Measurements from ENCODE around the gene TNKS1BP1. TPM values are rescaled to one million over a fixed set of nuclear protein-coding genes. Genes with fewer than 3 reads are reported as not detected.

The TNKS1BP1 gene
- total and polyA plus RNA-seq, 4 donors: 28.3 to 67.1 (median 47.0) TPM

DNA sequence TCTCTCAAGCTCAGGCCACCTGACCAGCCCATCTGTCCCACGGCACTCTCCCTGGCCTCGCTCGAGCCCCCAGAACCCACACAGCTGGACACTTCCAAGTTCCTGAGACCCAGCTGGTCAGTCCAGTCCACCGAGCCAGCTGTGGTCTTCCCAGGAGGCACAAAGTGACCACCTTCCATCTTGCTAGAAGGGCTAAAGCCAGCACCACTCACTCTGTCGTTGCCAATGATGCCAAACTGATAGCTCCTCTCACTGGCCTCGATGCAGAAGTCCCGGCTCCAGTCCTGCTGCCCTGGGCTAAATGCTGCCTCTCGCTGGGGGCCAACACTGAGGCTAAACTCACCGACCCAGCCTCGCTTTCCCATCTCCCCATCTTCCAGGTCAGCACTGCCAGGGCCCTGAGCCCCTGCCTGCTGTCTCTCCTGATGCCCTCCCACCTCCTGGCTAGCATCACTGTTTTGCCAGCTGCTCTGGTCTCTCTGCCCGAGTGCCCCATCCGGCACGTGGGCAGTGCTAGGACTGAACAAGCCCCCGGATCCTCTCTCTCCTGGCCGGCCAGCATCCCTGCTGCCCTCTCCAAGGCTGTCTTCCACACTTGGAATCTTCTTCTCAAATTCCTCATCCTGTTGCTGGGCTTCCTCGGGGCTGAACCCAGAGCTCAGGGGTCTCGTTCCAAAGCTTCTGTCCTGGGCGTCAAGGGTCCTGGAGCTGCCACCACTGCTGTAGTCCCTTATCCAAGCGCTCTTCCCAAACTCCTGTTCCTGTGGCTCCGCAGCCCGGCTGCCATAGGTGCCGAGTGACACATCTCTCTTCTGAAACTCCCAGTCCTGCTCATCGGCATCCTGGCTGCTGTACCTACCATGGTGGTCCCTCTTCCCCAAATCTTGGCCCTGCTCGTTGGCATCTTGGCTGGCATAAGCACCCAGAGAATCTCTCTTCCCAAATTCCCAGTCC is 15.4 kb downstream of the TNKS1BP1 start:
- TF ChIP-seq TAF1 (conservative IDR thresholded peaks at IDR 0.05): no peak
- Histone ChIP-seq H3K4me3 (ENCODE audit: low read depth in 1 of 3, low read length in 3 of 3) (no peak overlapping the region), H3K36me3 (ENCODE audit: control insufficient read depth in 4 of 4, insufficient read depth in 3 of 4, low read depth in 1 of 4, low read length in 3 of 4) (peaks cover 3 to 9% (median 5%) of the 10 kb centered on the region in 4 donors)

DNA sequence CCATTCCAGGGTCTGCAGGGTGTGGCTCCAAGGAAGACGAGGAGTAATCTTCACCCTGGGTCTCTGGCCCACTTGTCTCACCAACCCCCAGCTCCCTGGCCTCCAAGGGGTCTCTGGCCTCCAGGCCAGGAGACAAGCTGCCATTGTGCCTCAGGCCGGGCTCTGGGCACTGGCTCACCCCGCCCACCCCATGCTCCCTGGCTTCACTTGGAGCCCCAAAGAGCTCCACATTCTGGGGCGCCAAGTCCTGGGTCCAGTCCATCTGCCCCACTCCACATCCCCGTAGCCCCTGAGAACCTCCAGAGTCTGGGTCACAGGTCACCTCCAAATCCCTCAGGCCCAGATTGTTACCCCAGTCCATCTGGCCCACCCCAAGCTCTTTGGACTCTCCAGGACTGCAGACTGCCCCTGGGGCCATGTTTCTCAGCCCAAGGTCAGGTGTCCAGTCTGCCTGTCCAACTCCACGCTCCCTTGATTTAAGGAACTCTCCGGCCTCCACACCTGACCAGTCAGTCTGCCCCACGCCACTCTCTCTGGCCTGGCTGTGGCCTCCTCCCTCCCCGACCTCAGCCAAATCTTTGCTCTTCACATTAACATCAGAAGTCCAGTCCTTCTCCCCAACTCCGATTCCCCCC is 16.2 kb downstream of the TNKS1BP1 start:
- 94% methylated on average over 10 of the region's 10 CpGs for WGBS
- no peak for TF ChIP-seq SP1 (IDR thresholded peaks at IDR 0.05)
- TF ChIP-seq HNF4A (conservative IDR thresholded peaks at IDR 0.05): peak; percentile 16 to 22
- Histone ChIP-seq H3K36me3 (ENCODE audit: control insufficient read depth in 4 of 4, insufficient read depth in 3 of 4, low read depth in 1 of 4, low read length in 3 of 4) (peaks cover 1 to 6% (median 3%) of the 10 kb centered on the region in 4 donors), H3K4me1 (ENCODE audit: control insufficient read depth in 4 of 4, insufficient read depth in 4 of 4, low read length in 3 of 4) (peaks cover 41 to 79% (median 66%) of the 10 kb centered on the region in 4 donors), H3K9ac (ENCODE audit: low read depth in 1 of 2, low read length in 2 of 2) (no peak overlapping the region), H3K9me3 (ENCODE audit: control insufficient read depth in 4 of 4, low read length in 3 of 4) (no peaks in the 10 kb centered on the region), H3K27me3 (ENCODE audit: control insufficient read depth in 4 of 4, insufficient read depth in 4 of 4, low read length in 3 of 4) (no peaks in the 10 kb centered on the region), H3K4me3 (ENCODE audit: low read depth in 1 of 3, low read length in 3 of 3) (no peak overlapping the region), H3K27ac (ENCODE audit: low read depth in 1 of 2, low read length in 2 of 2) (peak overlapping the region; percentile 92 to 93)
- no peak for DNase-seq (ENCODE audit: low spot score)

More for the DNA sequence above, 15.4 kb downstream of the TNKS1BP1 start:
- Histone ChIP-seq H3K4me1 (ENCODE audit: control insufficient read depth in 4 of 4, insufficient read depth in 4 of 4, low read length in 3 of 4) (peaks cover 41 to 86% (median 71%) of the 10 kb centered on the region in 4 donors), H3K9me3 (ENCODE audit: control insufficient read depth in 4 of 4, low read length in 3 of 4) (no peaks in the 10 kb centered on the region), H3K9ac (ENCODE audit: low read depth in 1 of 2, low read length in 2 of 2) (peak overlapping the region in 1 of 2 donors; percentile 20), H3K27ac (ENCODE audit: low read depth in 1 of 2, low read length in 2 of 2) (peak overlapping the region; percentile 92 to 93), H3K27me3 (ENCODE audit: control insufficient read depth in 4 of 4, insufficient read depth in 4 of 4, low read length in 3 of 4) (no peaks in the 10 kb centered on the region)
- DNase-seq (ENCODE audit: low spot score): no peak
- WGBS: 91% methylated on average over 24 of the region's 24 CpGs

DNA sequence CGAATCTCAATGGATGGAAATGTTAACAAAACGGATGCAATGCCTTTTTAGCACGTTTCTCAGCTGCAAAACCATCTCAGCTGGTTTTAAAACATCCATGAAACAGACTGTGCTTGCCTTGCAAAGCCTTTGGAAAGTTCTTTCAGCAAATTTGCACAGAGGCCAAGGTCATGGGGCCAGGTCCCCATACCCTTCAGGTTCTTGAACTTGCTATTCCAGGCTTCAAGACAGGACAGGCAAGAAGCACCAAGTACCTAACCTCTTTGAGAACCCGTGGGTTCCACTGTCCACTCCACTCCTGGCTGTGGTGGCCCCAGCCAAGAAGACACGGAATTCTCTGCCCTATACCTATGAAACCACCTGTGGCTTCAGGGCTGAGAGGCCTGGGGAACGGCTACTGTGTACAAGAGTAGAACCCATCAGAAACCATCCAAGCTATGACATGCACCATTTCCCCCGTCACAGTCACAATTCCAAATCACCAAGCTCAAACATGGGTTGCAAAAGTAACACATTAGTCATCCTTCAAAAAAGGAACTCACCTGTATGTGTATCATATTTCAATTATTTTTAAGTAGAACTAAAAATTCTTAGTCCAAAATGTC is 17.0 kb downstream of the TNKS1BP1 start:
- no peak overlapping the region for H3K9ac ChIP-seq (ENCODE audit: low read depth in 1 of 2, low read length in 2 of 2)
- peak overlapping the region; percentile 92 to 93 for H3K27ac ChIP-seq (ENCODE audit: low read depth in 1 of 2, low read length in 2 of 2)
- peaks cover 0 to 9% (median 4%) of the 10 kb centered on the region in 4 donors for H3K36me3 ChIP-seq (ENCODE audit: control insufficient read depth in 4 of 4, insufficient read depth in 3 of 4, low read depth in 1 of 4, low read length in 3 of 4)

DNA sequence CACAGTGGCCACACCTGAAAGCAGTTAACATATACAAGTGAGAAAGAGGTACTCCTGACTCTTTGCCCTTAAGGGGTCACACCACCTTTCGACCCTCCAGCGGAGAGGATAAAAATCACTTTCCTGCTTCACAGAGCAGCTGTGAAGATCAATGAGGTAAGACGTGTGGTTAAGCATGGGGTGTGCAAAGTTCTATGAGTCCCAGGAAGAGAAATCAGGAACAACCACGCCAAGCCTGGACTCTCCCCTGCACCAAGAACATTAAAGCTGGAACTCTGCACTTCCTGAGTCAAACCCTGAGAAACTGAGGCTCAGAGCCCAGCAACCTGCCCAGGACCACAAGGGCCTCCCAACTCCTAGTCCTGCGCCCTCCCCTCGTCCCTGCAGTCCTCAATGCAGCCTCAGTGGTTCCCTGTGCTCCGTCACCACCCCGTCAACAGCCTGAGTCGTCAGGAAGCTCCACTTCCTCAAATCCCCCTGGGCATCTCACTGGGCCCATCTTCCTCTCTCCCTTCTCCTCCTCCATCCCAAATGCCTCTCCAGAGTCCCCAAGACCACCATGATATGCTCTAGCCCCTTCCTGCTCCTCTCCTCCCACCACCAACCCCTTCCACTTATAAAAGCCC is 17.7 kb downstream of the TNKS1BP1 start:
- H3K27ac ChIP-seq (ENCODE audit: low read depth in 1 of 2, low read length in 2 of 2): peak overlapping the region; percentile 92 to 93
- peak overlapping the region in 1 of 3 donors; percentile 12 for H3K4me3 ChIP-seq (ENCODE audit: low read depth in 1 of 3, low read length in 3 of 3)
- TF ChIP-seq, protein P1, sequence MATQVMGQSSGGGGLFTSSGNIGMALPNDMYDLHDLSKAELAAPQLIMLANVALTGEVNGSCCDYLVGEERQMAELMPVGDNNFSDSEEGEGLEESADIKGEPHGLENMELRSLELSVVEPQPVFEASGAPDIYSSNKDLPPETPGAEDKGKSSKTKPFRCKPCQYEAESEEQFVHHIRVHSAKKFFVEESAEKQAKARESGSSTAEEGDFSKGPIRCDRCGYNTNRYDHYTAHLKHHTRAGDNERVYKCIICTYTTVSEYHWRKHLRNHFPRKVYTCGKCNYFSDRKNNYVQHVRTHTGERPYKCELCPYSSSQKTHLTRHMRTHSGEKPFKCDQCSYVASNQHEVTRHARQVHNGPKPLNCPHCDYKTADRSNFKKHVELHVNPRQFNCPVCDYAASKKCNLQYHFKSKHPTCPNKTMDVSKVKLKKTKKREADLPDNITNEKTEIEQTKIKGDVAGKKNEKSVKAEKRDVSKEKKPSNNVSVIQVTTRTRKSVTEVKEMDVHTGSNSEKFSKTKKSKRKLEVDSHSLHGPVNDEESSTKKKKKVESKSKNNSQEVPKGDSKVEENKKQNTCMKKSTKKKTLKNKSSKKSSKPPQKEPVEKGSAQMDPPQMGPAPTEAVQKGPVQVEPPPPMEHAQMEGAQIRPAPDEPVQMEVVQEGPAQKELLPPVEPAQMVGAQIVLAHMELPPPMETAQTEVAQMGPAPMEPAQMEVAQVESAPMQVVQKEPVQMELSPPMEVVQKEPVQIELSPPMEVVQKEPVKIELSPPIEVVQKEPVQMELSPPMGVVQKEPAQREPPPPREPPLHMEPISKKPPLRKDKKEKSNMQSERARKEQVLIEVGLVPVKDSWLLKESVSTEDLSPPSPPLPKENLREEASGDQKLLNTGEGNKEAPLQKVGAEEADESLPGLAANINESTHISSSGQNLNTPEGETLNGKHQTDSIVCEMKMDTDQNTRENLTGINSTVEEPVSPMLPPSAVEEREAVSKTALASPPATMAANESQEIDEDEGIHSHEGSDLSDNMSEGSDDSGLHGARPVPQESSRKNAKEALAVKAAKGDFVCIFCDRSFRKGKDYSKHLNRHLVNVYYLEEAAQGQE (IDR thresholded peaks at IDR 0.05): no peak
- TF ChIP-seq, protein P2, sequence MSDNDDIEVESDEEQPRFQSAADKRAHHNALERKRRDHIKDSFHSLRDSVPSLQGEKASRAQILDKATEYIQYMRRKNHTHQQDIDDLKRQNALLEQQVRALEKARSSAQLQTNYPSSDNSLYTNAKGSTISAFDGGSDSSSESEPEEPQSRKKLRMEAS (IDR thresholded peaks at IDR 0.05): no peak
- no peak for TF ChIP-seq GABPA (IDR thresholded peaks at IDR 0.05 in 1 of 2, conservative IDR thresholded peaks at IDR 0.05 in 1 of 2)
- no peak for TF ChIP-seq FOXA1 (IDR thresholded peaks at IDR 0.05)
- TF ChIP-seq, protein P3, sequence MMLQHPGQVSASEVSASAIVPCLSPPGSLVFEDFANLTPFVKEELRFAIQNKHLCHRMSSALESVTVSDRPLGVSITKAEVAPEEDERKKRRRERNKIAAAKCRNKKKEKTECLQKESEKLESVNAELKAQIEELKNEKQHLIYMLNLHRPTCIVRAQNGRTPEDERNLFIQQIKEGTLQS (IDR thresholded peaks at IDR 0.05): no peak
- no peak for TF ChIP-seq SP1 (IDR thresholded peaks at IDR 0.05)
- no peak for TF ChIP-seq YY1 (IDR thresholded peaks at IDR 0.05)
- TF ChIP-seq HNF4A (conservative IDR thresholded peaks at IDR 0.05): no peak
- no peak for TF ChIP-seq TAF1 (conservative IDR thresholded peaks at IDR 0.05)
- no peak for TF ChIP-seq FOXA2 (IDR thresholded peaks at IDR 0.05)
- TF ChIP-seq, protein P4, sequence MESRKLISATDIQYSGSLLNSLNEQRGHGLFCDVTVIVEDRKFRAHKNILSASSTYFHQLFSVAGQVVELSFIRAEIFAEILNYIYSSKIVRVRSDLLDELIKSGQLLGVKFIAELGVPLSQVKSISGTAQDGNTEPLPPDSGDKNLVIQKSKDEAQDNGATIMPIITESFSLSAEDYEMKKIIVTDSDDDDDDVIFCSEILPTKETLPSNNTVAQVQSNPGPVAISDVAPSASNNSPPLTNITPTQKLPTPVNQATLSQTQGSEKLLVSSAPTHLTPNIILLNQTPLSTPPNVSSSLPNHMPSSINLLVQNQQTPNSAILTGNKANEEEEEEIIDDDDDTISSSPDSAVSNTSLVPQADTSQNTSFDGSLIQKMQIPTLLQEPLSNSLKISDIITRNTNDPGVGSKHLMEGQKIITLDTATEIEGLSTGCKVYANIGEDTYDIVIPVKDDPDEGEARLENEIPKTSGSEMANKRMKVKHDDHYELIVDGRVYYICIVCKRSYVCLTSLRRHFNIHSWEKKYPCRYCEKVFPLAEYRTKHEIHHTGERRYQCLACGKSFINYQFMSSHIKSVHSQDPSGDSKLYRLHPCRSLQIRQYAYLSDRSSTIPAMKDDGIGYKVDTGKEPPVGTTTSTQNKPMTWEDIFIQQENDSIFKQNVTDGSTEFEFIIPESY (IDR thresholded peaks at IDR 0.05): no peak

More for the DNA sequence above, 17.0 kb downstream of the TNKS1BP1 start:
- no peaks in the 10 kb centered on the region for H3K27me3 ChIP-seq (ENCODE audit: control insufficient read depth in 4 of 4, insufficient read depth in 4 of 4, low read length in 3 of 4)
- H3K9me3 ChIP-seq (ENCODE audit: control insufficient read depth in 4 of 4, low read length in 3 of 4): no peaks in the 10 kb centered on the region
- no peak overlapping the region for H3K4me3 ChIP-seq (ENCODE audit: low read depth in 1 of 3, low read length in 3 of 3)
- H3K4me1 ChIP-seq (ENCODE audit: control insufficient read depth in 4 of 4, insufficient read depth in 4 of 4, low read length in 3 of 4): peaks cover 34 to 71% (median 60%) of the 10 kb centered on the region in 4 donors
- WGBS: 30% methylated on average over 7 of the region's 7 CpGs
- TF ChIP-seq HNF4A (conservative IDR thresholded peaks at IDR 0.05) (peak in 1 of 2 donors; percentile 15), NR2F2 (IDR thresholded peaks at IDR 0.05) (peak; percentile 73), RXRA (IDR thresholded peaks at IDR 0.05) (peak; percentile 75 to 76), TAF1 (conservative IDR thresholded peaks at IDR 0.05) (no peak)
- no peak for DNase-seq (ENCODE audit: low spot score)

More for the DNA sequence above, 17.7 kb downstream of the TNKS1BP1 start:
- no peak for DNase-seq (ENCODE audit: low spot score)
- Histone ChIP-seq H3K36me3 (ENCODE audit: control insufficient read depth in 4 of 4, insufficient read depth in 3 of 4, low read depth in 1 of 4, low read length in 3 of 4) (peaks cover 5 to 13% (median 7%) of the 10 kb centered on the region in 4 donors), H3K27me3 (ENCODE audit: control insufficient read depth in 4 of 4, insufficient read depth in 4 of 4, low read length in 3 of 4) (no peaks in the 10 kb centered on the region), H3K4me1 (ENCODE audit: control insufficient read depth in 4 of 4, insufficient read depth in 4 of 4, low read length in 3 of 4) (peaks cover 31 to 64% (median 53%) of the 10 kb centered on the region in 4 donors), H3K9ac (ENCODE audit: low read depth in 1 of 2, low read length in 2 of 2) (peak overlapping the region in 1 of 2 donors; percentile 42), H3K9me3 (ENCODE audit: control insufficient read depth in 4 of 4, low read length in 3 of 4) (no peaks in the 10 kb centered on the region)
- 52% methylated on average over 9 of the region's 9 CpGs for WGBS

Measured in liver (tissue), 9 donors.